Ammon's horn (tissue), 1 donor: ENCODE data around the gene ORAI3.

Experiments
- DNase-seq: peaks from one replicate; pipeline ENCODE4 v3.0.0-alpha.2; 2016; ENCODE audit warnings: low spot score

ORAI3 gene

GRCh38 chr16:30948667-30949649 is at the start of gene ORAI3:
ORAI3 (plus strand) TSS chr16:30949068; CDS start chr16:30949290, 222 bp downstream.
- peak; percentile 84 for DNase-seq

- no peak for DNase-seq
Observed at GRCh38 chr16:30899794-30900193, 49.1 kb upstream of the ORAI3 start.

GRCh38 chr16:30900588-30900987 is 48.3 kb upstream of the ORAI3 start:
- DNase-seq: no peak

GRCh38 chr16:30901201-30902028 is 47.5 kb upstream of the ORAI3 start:
- no peak for DNase-seq

GRCh38 chr16:30902029-30902972 is 46.6 kb upstream of the ORAI3 start:
- peak; percentile 66 for DNase-seq

- DNase-seq: no peak
Observed at GRCh38 chr16:30903002-30903401, 45.9 kb upstream of the ORAI3 start.

- DNase-seq: peak; percentile 76
Observed at GRCh38 chr16:30903596-30903995, 45.3 kb upstream of the ORAI3 start.

GRCh38 chr16:30904114-30904780 is 44.6 kb upstream of the ORAI3 start:
- no peak for DNase-seq

GRCh38 chr16:30907064-30907463 is 41.8 kb upstream of the ORAI3 start:
- DNase-seq: no peak

- DNase-seq: no peak
Observed at GRCh38 chr16:30910427-30911029, 38.3 kb upstream of the ORAI3 start.

GRCh38 chr16:30912794-30913412 is 36.0 kb upstream of the ORAI3 start:
- DNase-seq: no peak

GRCh38 chr16:30914830-30915229 is 34.0 kb upstream of the ORAI3 start:
- DNase-seq: no peak

- DNase-seq: no peak
Observed at GRCh38 chr16:30918614-30919013, 30.3 kb upstream of the ORAI3 start.

GRCh38 chr16:30920891-30921290 is 28.0 kb upstream of the ORAI3 start:
- DNase-seq: no peak

GRCh38 chr16:30921459-30921747 is 27.5 kb upstream of the ORAI3 start:
- DNase-seq: no peak

- DNase-seq: peak; percentile 91
Observed at GRCh38 chr16:30921748-30922419, 27.0 kb upstream of the ORAI3 start.

GRCh38 chr16:30922420-30922959 is 26.4 kb upstream of the ORAI3 start:
- DNase-seq: peak; percentile 100

- DNase-seq: peak; percentile 100
Observed at GRCh38 chr16:30922960-30923535, 25.8 kb upstream of the ORAI3 start.

- no peak for DNase-seq
Observed at GRCh38 chr16:30923554-30924075, 25.3 kb upstream of the ORAI3 start, which contains the start of gene FBXL19. FBXL19 (plus strand) TSS chr16:30923572; CDS start chr16:30925755, 2,183 bp downstream.
